AG09309 (cell line): ENCODE data around the gene ZNF385C.
A peak's percentile ranks its signal among the peaks of the same experiment; 100 is the strongest.

Experiments
- DNase-seq: peaks from one replicate; pipeline ENCODE4 v3.0.0-alpha.2; 2010; ENCODE audit warnings: low read depth
- H3K4me3 ChIP-seq: 2 replicates; pipeline ENCODE4 v1.5.1; 2011; ENCODE audit warnings: mild to moderate bottlenecking, low read depth, low read length, moderate library complexity; ENCODE audit not compliant: control insufficient read depth
- TF ChIP-seq, protein P1 (sequence below): IDR thresholded peaks from 2 replicates; pipeline ENCODE4 v1.5.1; 2011; ENCODE audit warnings: mild to moderate bottlenecking, low read depth, low read length, inconsistent platforms; ENCODE audit not compliant: insufficient read depth, control insufficient read depth; ENCODE audit errors: missing control alignments

ZNF385C gene

GRCh38 chr17:42124256-42124655 lies 26.0 kb upstream of the ZNF385C start:
- TF ChIP-seq, protein P1, sequence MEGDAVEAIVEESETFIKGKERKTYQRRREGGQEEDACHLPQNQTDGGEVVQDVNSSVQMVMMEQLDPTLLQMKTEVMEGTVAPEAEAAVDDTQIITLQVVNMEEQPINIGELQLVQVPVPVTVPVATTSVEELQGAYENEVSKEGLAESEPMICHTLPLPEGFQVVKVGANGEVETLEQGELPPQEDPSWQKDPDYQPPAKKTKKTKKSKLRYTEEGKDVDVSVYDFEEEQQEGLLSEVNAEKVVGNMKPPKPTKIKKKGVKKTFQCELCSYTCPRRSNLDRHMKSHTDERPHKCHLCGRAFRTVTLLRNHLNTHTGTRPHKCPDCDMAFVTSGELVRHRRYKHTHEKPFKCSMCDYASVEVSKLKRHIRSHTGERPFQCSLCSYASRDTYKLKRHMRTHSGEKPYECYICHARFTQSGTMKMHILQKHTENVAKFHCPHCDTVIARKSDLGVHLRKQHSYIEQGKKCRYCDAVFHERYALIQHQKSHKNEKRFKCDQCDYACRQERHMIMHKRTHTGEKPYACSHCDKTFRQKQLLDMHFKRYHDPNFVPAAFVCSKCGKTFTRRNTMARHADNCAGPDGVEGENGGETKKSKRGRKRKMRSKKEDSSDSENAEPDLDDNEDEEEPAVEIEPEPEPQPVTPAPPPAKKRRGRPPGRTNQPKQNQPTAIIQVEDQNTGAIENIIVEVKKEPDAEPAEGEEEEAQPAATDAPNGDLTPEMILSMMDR: no peak
- H3K4me3 ChIP-seq: no peak overlapping the region
- no peak for DNase-seq

DNA sequence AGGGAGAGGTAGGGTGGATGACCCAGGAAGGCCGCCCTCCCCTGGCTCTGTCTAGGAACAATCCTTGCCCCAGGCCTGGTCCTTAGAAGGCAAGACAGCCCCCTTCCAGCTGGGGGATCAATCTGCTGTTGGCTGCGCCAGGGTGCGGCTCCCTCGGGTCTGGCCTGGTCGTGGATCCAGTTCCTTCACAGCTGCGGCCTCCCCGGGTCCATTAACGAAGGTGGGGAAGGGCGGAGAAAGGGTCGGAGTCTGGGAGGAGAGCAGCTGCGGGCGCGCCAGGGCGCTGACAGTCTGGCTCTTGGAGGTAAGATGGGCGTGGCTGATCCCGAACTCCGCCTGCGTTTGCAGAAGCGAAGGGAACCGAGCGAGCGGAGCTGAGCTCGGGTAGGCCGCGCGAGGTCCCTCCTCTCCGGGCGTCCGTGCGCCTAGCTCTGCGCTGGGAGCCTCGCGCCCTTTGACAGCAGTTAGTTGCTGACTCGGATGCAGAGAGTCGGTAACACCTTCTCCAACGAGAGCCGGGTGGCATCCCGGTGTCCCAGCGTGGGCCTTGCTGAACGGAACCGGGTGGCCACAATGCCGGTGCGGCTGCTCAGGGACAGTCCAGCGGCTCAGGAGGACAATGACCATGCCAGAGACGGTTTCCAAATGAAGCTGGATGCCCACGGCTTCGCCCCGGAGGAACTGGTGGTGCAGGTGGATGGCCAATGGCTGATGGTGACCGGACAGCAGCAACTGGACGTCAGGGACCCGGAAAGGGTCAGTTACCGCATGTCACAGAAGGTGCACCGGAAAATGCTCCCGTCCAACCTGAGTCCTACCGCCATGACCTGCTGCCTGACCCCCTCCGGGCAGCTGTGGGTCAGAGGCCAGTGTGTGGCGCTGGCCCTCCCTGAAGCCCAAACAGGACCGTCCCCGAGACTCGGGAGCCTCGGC lies 24.4 kb upstream of the ZNF385C start, which contains the start of gene HSPB9:
TSS of gene HSPB9 (plus strand) at position 434 of the 933 bp plus-strand sequence. CDS start at position 481, 47 bp downstream.
- TF ChIP-seq, protein P1: no peak
- no peak for DNase-seq
- no peak within 1 kb of the TSS for H3K4me3 ChIP-seq

GRCh38 chr17:42120770-42121769 lies 22.8 kb upstream of the ZNF385C start, which contains the start of gene KAT2A:
TSS of gene KAT2A (minus strand) at chr17:42121367. CDS start at chr17:42121304, 63 bp downstream.
- H3K4me3 ChIP-seq: peak within 1 kb of the TSS; percentile 68
- DNase-seq: no peak
- TF ChIP-seq, protein P1: no peak

GRCh38 chr17:42120161-42120769 lies 22.0 kb upstream of the ZNF385C start:
- no peak for DNase-seq
- H3K4me3 ChIP-seq: peak overlapping the region; percentile 68
- TF ChIP-seq, protein P1: no peak

DNA sequence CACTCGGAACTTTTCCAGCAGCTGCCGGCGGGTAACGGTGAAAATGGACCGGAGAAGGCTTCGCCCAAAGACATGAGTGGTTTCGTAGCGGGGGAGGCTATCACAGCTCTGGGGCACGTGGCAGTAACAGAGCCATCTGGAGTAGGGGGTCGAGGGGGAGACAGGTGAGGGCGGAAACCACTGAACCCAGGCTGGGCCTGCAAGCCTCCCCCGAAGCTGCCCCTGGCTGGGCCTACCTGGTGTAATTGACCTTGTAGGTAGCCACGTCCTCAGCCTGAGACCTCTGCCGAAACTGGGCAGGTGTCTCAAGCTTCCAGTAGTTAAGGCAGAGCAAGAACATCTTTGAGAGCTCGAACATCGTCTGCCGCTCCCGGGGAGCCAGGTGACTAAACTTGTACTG lies 21.0 kb upstream of the ZNF385C start:
- DNase-seq: no peak
- TF ChIP-seq, protein P1: no peak
- H3K4me3 ChIP-seq: no peak overlapping the region

DNA sequence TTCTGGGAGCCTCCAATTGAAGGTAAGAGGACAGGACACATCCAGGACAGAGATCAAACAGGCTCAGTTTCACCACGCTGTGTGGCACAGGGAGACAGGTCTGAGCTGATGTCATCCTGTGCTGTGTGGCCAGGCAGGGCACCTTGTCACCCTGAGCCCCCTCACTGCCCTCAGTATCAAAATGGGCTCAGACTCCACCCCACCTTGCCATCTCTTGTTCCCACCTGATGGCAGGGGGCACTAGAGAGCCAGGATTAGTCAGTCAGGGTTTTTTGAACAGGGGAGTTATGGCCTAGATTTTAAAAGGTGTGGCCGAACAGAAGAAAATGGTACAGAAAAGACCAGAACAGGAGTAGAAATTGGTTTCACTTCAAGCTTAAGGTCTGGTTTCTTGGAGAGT lies 20.3 kb upstream of the ZNF385C start:
- H3K4me3 ChIP-seq: no peak overlapping the region
- TF ChIP-seq, protein P1: peak; percentile 62
- no peak for DNase-seq
